Retinal pigment epithelial cell (primary cell): ENCODE data around the gene ZNF567.
A peak's percentile ranks its signal among the peaks of the same experiment; 100 is the strongest.

Experiments
- DNase-seq: peaks from one replicate; pipeline ENCODE4 v3.0.0-alpha.2; 2010; ENCODE audit warnings: low read depth
- H3K4me3 ChIP-seq: 2 replicates; pipeline ENCODE4 v1.5.1; 2011; ENCODE audit warnings: mild to moderate bottlenecking, low read length, control low read depth, moderate library complexity
- TF ChIP-seq, protein P1 (sequence below): conservative IDR thresholded peaks from 2 replicates; pipeline ENCODE4 v1.5.1; 2011; ENCODE audit warnings: low read depth, low read length, control low read depth, inconsistent platforms

ZNF567 gene

DNA sequence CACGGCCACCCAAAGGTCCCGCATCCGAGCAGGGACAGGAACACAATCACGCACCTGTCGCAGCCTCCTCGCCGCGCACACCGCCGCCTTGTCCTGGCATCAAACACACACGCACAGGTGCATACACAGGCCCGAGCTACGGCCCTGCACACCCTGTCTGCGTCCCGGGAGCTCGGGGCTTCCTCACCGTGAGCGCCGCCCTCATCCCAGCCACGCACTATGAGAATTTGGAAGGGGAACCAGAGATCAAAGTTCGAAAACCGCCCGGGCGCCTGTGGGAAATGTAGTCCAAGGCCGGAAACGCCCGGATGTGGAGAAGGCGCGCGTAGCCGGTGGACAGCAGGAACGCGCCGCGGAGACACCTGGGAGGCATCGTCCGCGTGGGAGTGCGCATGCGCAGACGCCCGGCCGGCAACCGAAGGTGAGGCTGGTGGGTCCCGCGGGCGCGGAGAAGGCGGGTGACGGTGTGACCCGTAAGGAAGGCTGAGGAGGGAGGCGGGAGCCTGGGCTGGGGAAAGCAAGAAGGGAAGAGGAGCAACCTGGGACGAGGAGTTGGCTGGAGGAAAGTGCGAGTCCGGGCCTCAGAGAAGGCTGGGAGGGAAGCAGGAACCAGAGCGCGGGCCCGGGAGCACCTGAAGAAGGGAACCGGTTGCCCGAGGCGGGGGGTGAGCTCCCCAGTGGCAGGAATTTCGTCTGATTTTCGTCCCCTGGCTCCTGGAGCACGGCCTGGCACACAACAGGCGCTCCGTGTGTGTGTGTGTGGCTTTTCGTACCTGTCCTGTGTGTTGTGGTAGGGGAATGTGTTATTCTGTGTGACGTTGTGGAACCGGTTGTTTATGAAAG is at the start of gene ZNF567:
Gene ZNF567, plus strand, starts transcription at position 399 of the 843 bp plus-strand sequence. CDS start 7,256 bp downstream, outside the sequence.
- TF ChIP-seq, protein P1, sequence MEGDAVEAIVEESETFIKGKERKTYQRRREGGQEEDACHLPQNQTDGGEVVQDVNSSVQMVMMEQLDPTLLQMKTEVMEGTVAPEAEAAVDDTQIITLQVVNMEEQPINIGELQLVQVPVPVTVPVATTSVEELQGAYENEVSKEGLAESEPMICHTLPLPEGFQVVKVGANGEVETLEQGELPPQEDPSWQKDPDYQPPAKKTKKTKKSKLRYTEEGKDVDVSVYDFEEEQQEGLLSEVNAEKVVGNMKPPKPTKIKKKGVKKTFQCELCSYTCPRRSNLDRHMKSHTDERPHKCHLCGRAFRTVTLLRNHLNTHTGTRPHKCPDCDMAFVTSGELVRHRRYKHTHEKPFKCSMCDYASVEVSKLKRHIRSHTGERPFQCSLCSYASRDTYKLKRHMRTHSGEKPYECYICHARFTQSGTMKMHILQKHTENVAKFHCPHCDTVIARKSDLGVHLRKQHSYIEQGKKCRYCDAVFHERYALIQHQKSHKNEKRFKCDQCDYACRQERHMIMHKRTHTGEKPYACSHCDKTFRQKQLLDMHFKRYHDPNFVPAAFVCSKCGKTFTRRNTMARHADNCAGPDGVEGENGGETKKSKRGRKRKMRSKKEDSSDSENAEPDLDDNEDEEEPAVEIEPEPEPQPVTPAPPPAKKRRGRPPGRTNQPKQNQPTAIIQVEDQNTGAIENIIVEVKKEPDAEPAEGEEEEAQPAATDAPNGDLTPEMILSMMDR: no peak
- H3K4me3 ChIP-seq: peak within 1 kb of the TSS; percentile 74
- DNase-seq: peak; percentile 76

DNA sequence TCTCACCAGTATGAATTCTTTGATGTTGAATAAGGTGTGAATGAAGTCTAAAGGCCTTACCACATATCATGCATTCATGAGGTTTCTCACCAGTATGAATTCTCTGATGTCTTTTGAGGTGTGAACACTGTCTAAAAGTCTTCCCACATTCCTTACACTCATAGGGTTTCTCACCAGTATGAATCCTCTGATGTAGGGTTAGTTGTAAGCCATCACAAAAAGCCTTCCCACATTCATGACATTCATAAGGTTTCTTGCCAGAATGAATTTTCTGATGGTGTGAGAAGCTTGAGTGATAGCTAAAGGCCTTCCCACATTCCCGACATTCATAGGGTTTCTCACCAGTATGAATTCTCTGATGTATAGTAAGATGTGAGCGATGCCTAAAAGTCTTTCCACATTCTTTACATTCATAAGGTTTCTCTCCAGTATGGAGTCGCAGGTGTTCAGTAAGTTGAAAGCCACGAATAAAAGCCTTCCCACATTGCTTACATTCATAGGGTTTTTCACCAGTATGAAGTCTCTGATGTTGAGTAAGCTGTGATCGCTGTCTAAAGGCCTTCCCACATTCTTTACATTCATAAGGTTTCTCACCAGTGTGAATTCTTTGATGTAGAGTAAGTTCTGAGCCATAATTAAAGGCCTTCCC is 48.4 kb upstream of the ZNF567 start:
- TF ChIP-seq, protein P1: no peak

DNA sequence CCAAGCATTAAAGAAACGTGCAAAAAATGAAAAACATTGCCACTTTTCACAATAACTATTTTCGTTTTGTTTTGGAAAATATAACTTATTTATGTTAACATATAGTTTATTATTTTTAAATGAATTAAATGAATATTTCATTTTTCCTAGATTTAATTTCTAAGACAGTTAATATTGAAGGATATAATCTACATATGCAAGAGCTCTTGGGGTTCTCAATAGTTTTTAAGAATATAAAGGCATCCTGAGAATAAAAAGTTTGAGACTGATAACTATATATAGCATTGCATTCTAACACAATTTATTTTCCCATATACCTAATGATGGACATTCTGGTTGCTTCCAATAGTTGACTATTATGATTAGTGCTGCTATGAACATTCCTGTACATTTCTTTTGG is 40.7 kb upstream of the ZNF567 start:
- TF ChIP-seq, protein P1: no peak
- DNase-seq: no peak
- no peak overlapping the region for H3K4me3 ChIP-seq

More for the DNA sequence above, 48.4 kb upstream of the ZNF567 start:
- DNase-seq: no peak
- no peak overlapping the region for H3K4me3 ChIP-seq

DNA sequence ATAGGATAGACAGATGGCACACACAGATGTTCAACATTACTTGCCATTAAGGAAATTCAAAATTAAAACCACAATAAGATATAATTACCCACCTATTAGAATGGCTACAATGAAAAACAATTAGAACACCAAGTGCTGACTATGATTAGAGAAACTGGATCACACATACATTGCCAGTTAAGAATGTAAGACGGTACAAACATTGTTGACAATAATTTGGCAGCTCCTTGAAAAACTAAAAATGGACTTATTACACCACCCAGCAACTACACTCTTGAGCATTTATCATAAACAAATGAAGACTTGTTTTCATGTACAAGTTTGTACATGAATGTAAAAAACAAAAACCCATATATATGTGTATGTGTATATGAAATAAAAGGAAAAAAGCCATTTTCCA is 34.5 kb upstream of the ZNF567 start:
- TF ChIP-seq, protein P1: no peak
- no peak for DNase-seq
- H3K4me3 ChIP-seq: no peak overlapping the region

DNA sequence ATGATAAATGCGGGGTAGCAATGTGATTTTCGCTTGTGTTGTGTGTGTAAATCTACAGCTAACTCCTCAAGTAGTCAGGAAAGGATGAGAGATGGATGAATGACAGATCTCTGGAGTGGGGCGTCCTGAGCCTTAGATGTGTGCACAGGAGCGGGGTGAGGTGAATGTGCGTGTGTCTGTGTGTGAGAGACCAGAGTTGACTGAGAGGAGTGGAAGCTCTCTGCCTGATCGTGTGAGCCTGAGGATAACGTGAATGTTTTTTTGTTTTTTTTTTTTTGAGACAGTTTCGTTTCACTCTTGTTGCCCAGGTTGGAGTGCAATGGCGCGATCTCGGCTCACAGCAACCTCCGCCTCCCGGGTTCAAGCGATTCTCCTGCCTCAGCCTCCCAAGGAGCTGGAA is 21.6 kb upstream of the ZNF567 start:
- no peak for DNase-seq
- TF ChIP-seq, protein P1: no peak
- peak overlapping the region; percentile 78 for H3K4me3 ChIP-seq

DNA sequence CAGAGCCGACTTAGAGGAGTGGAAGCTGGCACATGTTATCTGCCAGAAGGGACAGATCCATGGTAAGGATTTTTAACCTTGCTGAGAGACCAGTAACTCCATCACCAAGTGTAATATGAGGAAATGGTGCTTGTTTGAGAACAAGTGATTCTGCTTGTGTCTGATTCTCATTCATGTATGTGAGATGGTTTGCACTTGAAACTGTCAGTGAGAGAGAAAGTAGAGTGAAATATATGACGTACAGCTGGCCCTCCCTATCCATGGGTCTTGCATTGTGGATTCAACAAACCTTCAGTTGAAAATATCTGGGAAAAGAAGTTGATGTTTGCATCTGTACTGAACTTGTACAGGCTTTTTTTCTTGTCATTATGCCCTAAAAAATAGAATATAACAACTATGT is 18.8 kb upstream of the ZNF567 start:
- H3K4me3 ChIP-seq: no peak overlapping the region
- DNase-seq: no peak
- TF ChIP-seq, protein P1: no peak
